Stimulated activated CD8-positive, alpha-beta memory T cell treated with anti-CD3 and anti-CD28 coated beads, Interleukin-15, amount 100 ng/mL, for 1 hour (primary cell): ENCODE measurements around the gene RAB31.

Experiments
- DNase-seq: peaks from one replicate; pipeline ENCODE4 v3.0.0-alpha.2; 2020; ENCODE audit warnings: low read depth

Gene RAB31

DNA sequence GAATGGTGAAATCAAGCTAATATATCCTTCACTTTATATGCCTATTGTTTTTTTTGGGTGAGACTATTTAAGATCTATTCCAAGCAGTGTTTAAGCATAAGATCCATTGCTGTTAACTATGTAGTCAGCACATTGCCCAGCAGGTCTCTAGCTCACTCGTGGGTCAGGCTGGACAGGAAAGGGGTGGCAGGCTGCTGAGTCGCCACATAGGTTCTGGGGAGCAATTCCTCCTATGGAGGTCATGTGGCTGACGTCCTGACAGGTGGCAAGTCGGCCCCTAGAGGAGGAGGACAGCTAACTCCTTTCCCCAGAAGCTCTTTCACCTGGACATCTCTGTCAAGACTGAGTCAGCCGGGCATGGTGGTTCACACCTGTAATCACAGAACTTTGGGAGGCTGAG, 13.9 kb upstream of the RAB31 start:
- DNase-seq = no peak

DNA sequence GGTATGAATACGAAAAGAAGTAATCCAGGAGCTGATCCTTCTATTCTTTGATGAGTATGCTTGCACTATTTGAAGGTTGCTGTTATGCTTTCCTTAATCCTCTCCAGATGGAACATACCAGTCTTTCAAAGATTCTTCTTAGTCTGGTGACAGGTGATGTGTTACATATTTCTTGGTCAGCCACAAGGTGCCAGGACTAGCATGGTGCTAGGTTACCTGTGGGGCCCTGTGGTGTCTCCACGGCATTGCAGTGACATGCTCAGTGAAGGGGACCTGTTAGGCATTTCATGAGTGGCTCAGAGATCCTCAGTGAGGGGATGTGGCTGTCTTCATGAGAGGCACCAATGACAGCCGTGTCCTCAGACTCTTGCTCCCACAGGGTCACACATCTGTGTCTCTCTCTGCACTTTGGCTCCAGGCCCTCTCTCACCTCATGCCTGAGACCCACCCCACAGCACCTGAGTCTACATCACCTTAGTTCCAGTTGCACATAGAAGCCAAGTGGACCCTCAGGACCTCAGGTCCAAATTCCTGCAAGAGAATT, 13.1 kb upstream of the RAB31 start:
- DNase-seq = no peak

DNA sequence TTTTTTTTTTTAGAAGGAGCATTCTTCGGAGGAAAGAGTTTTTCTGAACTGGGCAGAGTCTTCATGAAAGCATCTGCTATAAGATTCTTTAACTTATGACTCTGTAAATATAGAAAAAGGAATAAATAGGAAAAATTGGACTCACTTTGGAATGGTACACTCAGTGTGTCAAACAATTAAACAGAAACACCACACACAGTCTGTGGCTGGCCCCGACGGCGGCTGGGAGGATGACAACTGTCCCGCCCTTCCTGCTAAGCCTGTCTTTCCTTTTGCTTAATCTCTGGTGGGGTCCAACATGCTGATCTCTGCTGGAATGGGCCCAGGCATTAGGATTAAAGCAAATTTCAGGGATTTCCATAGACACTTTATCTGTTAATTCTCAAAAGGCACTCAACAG, 12.5 kb upstream of the RAB31 start:
- DNase-seq = no peak

DNA sequence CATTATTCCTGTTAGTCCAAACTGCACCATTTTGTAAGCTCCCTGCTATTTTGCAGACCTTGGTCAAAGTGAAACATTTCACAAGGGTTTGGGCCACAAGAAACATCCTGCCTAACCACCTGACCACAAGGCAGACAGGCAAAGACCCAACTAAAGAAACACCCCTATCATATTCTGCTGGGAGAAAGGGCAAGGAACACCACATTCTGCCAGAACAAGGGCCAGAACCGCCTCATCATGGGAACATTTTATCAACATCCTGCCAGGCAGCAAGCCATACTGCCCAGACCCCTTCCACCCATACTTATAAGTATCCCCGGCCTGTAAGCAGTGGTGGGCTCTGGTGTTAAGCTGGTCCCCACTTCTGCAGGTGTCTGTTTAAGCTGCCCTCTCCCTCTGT, 12.0 kb upstream of the RAB31 start:
- no peak for DNase-seq

DNA sequence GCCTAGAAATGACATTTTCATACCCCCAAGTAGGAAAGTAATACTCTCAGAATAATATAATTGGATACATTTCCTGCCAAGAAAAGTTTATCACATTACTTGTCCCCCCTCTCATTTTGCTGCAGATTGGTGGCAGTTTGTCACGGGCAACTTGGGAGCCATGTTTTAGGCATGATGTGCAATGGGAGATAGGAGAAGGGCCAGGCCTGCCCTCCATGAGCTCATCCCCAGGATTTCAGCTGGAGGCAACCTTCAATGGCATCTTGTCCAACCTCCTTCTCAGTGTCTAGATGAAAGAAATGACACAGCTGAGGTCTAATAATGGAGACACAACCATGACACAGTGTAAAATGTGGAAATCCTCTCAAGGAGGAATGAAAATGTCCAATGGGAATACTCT, 11.4 kb upstream of the RAB31 start:
- DNase-seq = no peak

DNA sequence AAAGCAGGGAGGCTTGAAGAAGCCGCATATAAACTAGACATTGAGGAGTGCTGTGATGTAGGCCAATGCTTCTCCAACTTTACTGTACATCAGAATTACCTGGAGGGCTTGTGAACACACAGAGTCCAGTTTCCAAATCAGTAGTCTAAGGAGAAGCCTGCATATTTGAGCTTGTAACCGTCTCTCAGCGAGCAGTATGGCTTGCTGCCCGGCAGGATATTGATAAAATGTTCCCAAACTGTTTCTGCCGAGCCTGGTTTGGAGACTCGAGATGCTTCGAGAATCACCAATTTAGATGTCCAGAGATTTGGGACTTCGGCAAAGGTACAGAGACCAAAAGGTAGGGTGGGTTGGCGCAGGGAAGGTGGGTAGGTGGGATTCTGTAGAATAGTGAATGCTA, 11.0 kb upstream of the RAB31 start:
- DNase-seq = no peak

DNA sequence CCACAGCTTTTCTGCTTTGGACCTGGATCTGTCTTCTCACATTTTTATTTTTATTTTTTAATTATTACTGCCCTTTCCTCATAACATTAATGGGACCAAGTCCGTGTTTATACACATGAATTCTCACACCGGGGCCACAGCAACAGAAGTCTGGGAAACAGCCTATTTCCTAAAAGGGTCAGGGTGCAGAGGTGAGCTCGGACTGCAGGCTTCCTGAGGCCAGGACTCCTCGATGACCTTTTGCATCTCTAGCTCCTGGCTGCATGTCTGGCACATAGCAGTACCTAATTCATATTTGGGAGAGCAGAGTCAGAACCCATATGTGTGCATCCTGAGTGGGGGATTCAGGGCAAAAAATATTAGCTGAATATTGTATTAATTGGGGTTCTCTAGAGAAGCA, 9.6 kb upstream of the RAB31 start:
- no peak for DNase-seq

DNA sequence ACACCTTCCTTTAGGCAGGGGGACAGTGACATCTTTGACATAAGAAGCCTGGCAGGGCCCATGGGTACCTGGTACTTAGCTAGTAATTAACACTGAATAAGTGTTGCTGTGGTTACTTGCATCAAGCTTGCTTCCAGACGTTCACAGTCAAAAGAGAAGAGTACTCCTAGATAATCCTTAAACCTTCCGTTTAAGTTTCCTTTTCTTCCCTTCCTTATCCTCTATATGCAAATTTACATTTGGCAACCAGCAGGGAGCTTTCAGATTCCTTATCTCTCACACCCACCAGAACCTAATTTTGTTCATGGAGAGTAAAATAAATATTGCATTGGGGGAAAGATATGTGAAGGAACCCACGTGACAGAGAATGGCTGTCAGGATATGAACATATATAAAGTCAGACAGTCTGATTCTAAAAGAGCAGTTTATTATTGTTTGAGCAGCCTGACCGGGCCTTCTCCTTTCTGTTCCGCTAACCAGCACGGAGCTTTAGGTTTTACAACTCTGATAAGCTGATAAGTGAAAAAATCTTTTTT, 7.8 kb upstream of the RAB31 start:
- DNase-seq = no peak

DNA sequence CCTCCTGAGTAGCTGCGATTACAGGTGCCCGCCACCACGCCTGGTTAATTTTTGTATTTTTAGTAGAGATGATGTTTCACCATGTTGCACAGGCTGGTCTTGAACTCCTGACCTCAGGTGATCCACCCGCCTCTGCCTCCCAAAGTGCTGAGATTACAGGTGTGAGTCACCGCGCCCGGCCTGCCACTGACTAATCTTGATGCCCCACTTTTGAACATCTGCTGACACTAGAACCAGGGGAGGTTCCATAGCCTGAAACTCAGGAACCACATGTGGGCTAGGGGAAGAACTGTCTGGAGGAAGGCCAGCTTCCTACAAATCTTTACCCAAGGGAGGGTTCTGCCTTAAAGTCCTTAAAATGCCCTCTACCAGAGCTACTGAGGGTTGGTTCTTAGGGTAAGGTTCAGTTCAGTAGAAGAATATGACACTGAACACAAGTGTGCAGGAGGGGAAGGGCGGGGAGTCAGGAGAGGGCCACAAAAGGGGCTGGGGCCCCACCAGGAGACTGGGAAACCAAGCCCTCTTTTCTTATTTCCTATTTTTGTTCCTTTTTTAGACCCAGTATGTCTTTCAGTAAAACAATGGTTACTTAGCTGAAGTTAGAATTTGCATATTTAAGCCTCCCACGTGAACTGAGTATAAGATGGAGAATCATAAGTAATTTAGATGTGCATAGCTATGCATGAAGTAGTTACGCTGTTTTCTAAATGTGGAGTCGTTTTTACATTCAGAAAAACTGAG, 6.3 kb upstream of the RAB31 start:
- DNase-seq = no peak

DNA sequence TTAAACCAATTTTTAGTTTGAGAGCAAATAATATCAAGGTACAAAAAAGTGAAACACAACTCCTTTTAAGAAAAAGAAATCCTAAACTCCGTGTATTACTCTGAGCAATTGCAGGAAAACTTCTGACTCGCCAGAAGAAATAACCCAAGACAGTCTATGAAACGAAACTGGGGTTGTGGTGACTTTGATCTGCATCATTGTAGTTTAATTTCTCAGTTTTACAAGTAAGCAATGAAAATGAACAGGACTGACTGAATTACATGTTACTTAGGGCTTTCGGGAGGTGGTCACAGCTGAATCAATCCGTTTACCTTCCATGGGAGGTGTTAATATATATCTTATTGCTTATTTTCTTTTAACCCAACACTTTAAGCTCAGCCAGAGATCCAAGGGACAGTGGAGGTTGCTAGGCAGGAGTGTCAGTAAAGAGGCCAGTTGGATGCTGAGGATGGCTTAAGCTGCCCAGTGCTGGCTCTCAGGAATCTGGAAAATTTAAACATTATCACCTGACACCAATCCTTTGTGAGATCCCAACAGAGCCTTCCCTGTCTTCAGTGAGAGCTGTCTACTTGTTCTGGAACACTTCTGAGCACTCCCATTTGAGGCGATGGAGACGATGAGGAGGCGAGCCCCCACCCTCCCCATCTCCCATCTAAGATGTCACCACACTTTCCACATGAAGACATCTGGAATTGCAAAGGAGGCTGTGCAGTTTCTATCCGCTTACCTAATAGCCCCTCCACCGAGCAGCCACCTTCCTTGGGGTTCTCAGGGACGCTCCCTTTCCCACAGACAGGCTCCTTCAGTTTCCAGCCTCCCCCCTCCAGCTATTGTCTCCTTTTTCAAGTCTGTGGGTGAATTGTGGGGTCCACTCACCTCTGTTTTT, 3.6 kb upstream of the RAB31 start:
- DNase-seq = no peak

DNA sequence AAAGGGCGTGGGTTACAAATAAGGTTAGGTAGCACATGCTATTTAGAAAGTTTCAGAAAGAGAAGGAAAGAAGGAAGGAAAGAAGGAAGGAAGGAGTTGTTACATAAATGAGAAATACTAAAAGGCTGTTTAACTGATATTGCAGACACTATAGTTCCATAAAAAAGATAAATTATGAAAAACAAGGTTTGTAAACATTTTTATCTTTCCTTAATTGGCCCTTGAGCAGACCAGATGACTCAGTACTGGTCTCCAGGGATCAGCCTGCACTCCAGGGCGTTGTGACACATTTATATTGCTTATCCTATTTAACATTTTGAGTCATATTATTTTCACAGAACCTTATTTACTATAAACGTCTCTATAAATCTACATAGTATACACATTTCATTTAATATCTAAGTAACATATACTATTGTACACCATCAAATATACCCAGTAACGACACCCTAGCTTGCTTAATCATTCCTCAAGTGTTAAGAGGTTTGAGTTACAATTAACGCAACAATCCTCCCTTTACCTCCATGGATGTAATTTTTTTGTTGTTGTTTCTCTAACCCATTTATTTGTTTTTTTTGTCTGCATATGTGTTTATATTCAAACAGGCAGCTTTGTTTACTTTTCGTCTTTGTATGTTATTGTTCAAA, 2.8 kb upstream of the RAB31 start:
- no peak for DNase-seq

DNA sequence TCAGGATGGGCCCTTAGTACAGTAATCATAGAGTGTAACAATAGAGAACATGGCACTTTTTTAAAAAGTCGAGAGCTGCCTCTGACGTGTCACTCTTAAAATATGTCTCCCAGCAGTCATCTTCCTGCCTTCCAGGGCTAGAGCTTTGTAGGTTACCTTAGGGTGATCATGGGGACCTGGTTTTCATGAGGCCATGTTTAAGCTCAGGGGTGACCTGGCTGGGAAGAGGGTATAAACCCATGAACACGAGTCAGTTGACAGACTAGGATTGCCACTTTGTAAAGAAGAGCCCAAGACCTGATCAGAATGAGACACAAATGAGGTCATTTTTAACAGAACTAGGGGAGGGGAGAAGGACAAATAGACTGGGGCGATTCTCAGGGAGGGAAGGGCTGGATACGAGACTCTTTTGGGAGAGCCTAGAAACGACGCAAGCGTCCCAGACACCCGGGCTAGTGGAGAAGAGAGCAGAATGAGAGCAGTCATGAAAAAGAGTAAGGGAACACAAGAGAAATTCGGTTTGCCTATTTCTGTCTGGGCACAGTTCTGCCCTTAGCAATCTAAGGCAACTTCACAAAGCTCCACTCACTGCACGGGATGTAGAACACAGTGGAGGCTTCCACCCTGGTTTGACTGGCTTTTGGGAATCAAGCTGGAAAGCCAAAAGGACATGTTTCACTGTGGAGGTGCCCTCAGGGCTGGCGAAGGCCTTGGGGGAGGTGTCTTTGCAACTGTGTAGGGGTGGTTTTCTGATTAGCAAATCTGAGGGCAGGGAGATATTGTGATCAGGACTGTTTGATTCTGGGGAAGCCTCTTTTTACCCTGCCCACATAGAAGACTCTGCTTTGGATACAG, 1.8 kb upstream of the RAB31 start:
- DNase-seq = no peak

DNA sequence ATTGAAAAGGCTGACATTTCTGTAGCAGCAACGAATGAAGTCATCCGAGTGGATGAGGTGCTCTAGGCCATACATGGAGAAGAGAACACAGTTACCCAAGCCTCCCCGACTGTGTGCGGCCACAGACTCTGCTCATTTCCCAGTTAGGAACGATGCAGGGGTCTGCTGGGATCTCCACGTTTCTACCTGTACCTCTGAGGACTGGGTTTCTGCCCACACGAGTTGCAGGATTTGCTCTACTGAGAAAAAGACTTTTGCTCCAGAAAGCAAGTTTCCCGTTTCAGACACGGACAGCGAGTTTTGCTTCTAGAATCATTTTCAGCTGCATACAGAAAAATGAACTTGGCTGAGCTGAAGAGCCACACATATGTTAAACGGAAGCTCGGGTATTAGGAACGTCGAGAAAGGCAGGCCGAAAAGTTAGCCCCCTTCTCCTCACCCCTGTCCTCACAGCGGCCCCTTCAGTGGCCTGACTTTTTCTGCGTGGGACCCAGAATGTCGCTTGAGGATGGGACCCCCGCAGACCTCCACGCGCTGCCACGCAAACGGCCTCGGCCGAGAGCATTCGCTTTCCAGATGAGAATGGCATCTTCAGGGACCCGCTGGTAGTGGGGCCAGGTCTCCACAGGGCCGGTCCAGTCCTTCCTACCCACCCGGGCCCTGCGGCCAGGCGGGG, 582 bp upstream of the RAB31 start:
- DNase-seq = no peak

DNA sequence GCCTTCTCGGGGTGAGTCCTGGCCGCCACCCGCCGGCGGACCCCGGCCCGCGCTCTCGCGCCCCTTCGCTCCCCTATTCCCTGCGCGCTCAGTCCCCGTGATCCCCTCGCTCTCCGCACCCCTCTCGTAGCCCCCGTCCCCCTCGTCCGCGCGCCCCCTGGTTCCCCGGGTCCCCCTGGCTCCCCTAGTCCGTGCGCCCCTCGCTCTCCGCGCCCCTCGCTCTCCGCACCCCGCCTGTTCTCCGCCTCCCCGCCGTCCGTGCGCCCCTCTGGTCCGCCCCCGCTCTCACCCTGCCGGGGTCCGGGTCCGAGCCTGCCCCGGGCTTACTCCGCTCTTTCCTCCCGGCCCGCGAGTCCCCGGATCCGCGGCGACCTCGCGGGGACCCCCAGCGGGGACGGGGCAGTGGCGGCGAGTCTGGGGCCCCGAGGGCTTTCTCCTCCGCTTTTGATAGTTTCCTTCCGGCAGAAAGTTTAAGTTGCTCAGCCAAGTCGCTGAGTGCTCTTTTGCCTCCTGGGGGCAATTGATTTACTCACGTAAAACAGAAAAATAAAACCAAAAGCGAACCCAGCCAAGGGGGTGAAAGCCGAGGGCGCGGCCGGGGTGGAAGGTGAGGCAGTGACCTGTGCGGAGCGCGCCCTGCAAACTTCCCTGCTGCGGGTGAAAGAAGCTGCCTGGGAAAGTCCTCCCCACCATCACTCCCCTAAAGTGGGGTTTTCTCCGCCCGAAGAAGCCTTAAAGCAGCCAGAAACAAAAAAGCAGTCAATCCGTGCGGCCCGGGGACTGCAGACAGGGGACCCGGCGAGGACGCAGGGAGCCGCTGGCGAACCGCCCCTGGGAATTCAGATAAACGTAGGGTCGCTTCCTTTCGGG, 568 bp downstream of the RAB31 start:
- DNase-seq = no peak

DNA sequence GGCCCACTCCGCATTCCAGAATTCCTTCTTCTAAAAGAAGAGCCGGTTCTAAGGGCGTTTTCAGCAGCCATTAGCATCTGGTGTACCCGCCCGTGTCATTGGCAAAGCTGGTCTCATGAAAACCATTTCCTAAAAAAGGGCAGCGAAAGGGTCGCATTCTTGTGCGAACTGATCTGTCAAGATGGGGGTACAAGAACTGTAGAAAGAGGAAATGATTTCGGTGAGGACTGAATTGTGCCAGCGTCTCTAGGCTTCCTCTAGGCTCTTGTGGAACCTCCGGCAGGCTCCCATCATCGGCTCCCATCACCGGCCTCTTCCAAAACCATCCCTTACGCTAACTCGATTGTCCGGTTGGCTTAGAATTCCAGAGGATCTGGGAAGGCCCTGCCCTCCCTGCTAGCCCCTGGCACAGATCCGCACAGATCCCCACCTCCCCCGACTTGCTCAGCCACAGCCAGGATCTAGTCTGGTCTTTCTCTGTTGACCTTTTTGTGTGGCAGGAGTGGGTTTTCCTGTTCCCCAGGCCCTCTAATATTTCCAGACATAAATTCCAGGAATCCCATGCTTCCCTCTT, 1.3 kb downstream of the RAB31 start:
- DNase-seq = no peak

DNA sequence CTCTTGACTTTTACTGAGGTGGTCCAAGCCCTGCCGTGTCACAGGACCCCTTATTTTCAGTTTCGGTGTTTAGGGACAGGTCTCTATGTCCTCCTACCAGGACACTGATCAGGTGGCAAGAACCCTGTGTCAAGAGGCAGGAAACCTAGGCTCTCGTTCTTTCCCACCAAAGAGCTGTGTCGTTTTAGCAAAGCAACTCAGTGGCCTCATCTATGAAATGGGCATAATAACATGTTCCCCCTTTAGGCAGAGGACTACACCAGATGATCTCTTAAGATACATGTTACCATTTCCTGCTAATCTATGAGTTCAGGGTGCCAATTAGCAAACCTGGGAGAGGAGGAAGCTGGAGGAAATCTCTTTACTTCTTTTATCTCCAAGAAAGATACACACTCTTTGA, 1.9 kb downstream of the RAB31 start:
- DNase-seq = no peak

DNA sequence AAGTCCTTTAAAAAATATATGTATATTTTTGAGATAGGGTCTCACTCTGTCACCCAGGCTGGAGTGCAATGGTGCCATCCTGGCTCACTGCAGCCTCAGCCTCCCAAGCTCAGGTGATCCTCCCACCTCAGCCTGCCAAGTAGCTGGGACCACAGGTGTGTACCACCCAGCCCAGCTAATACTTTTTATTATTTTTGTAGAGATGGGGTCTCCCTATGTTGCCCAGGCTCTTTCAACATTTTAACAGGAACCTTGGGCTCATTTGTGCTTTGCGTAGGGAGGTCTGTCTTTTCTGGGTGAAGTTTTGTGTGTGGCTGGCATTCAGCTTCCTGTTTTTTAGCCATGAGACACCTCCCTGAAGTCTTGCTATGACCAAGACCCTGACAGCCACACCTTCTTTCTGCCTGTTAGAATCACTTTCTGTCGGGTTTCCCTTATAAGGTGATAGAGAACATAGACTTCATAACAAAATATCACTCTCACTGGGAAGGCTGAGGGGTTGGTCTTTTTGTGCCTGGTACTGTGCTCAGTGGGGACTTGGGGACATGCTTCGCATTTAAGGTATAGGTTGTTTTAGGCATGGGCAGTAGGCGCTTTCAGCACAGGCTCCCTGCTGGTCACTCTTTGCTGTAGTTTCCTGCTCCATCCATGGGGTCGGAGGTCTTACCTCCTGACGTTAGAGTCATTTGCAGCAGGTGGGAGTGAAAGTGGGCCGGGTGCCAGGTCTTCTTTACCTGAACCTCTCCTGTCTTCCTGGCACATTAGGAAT, 3.4 kb downstream of the RAB31 start:
- no peak for DNase-seq

DNA sequence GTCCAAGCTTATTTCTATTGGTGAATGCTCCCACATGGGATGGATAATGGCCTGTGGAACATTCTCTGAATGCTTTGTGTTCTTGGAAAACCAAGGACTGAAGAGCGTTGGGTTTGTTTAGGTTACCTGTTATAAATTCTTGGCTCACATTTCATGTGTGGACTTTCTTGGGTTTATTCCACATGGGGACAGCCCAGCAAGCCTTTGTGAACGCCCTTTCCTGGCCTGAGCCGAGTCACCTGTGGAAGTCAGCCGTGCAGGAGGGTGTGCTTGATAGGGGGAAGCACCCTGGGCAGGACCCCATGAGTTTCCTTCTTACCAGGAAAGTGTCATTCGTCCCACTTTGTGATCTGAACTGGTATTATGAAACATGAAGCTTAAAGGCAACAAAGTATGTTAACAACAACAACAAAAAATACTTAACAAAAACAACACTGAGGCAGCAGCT, 4.1 kb downstream of the RAB31 start:
- no peak for DNase-seq

DNA sequence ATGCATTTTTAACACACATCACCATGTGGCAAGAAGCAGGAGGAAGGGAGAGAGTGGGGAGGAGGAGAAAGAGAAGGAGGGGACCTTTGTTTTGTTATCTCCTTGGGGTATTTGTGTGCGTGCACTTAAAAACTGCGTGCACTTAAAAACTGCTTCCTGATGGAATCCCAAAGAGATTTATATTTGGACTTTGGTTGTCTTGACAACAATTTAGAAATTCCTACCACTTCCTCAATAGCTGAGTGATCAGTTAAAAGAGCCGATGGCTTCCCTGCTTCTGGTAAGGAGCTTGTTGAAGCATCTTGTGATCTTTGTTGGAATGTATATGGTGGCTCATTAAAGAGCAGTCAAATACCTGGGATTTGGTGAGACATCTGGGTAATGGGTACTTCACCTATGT, 4.5 kb downstream of the RAB31 start:
- no peak for DNase-seq
